Measurements from ENCODE around the gene SDCCAG8. TPM values are rescaled to one million over a fixed set of nuclear protein-coding genes. Genes with fewer than 3 reads are reported as not detected.

Gene SDCCAG8
- polyA plus RNA-seq, 3 donors = 33.2 to 34.4 (median 33.4) TPM

DNA sequence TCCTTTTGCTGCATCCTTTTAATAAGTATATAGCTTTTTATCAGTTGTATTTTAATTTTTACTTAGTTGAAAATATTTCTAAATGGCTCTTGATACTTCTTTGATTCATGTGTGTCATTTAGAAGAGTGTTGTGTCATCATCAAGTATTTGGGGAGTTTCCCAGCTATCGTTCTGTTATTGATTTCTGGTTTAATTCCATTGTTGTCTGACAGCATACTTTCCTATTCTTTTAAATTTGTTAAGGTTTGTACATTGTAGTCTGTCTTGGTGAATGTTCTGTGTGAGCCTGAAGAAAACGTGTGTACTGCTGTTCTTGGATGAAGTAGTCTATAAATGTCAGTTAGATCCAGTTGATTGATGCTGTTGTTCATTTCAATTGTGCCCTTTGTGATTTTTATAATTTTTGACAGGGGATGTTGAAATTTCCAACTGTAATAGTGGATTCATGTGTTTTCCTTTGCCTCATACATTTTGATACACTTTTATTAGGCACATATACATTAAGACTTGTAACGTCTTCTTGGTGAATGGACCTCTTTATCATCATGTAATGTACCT, 24.8 kb downstream of the SDCCAG8 start:
- intact Hi-C loops (cut with micrococcal nuclease) = loop anchor here in 1 of 2 donors (10.0 kb wide), 1 partner anchor 194 kb away; no protein-coding TSS in a partner anchor
- no peaks in the 10 kb centered on the region for H3K9me3 ChIP-seq (replicated peaks in 1 of 2; ENCODE audit: control insufficient read depth in 1 of 2, insufficient read depth in 1 of 2, low read length in 2 of 2)
- TF ChIP-seq, protein P1, sequence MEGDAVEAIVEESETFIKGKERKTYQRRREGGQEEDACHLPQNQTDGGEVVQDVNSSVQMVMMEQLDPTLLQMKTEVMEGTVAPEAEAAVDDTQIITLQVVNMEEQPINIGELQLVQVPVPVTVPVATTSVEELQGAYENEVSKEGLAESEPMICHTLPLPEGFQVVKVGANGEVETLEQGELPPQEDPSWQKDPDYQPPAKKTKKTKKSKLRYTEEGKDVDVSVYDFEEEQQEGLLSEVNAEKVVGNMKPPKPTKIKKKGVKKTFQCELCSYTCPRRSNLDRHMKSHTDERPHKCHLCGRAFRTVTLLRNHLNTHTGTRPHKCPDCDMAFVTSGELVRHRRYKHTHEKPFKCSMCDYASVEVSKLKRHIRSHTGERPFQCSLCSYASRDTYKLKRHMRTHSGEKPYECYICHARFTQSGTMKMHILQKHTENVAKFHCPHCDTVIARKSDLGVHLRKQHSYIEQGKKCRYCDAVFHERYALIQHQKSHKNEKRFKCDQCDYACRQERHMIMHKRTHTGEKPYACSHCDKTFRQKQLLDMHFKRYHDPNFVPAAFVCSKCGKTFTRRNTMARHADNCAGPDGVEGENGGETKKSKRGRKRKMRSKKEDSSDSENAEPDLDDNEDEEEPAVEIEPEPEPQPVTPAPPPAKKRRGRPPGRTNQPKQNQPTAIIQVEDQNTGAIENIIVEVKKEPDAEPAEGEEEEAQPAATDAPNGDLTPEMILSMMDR (IDR thresholded peaks at IDR 0.05) = no peak
- H3K4me2 ChIP-seq (replicated peaks; ENCODE audit: extremely low read depth, low read length, poor library complexity, severe bottlenecking) = no peak overlapping the region
- peaks cover 0 to 4% (median 0%) of the 10 kb centered on the region in 7 donors for H3K9me3 Mint-ChIP-seq
- no peak for DNase-seq
- H3K36me3 ChIP-seq (replicated peaks in 1 of 2; ENCODE audit: control insufficient read depth in 1 of 2, insufficient read depth in 2 of 2, low read length in 2 of 2) = peaks cover 16 to 54% of the 10 kb centered on the region in 2 donors
- no peaks in the 10 kb centered on the region for H4K20me1 ChIP-seq (ENCODE audit: insufficient read depth, low read length)
- H3K4me3 ChIP-seq (replicated peaks in 1 of 3; ENCODE audit: low read depth in 2 of 3, low read length in 3 of 3) = no peak overlapping the region
- H3K4me3 Mint-ChIP-seq = no peak overlapping the region
- peaks cover 16 to 20% of the 10 kb centered on the region in 2 donors for H3K4me1 ChIP-seq (ENCODE audit: control insufficient read depth in 1 of 2, insufficient read depth in 2 of 2, low read length in 2 of 2)
- H2AFZ ChIP-seq (ENCODE audit: insufficient read depth, low read depth, low read length, poor library complexity, severe bottlenecking) = no peak overlapping the region
- peaks cover 16% of the 10 kb centered on the region for H3K4me1 Mint-ChIP-seq
- peak overlapping the region in 1 of 7 donors; percentile 6 for H3K27ac Mint-ChIP-seq
- peaks cover 40 to 47% of the 10 kb centered on the region in 2 donors for H3K36me3 Mint-ChIP-seq
- H3K27ac ChIP-seq (ENCODE audit: low read depth in 1 of 2, low read length in 2 of 2) = no peak overlapping the region
- H3K9ac ChIP-seq (ENCODE audit: insufficient read depth, low read length, poor library complexity, severe bottlenecking) = no peak overlapping the region
- peaks cover 8% of the 10 kb centered on the region for H3K79me2 ChIP-seq (ENCODE audit: insufficient read depth, low read length)
- 83% methylated on average over 1 of the region's 3 CpGs for WGBS (ENCODE audit: insufficient coverage)
- H3K27me3 Mint-ChIP-seq (ENCODE audit: low read depth in 3 of 3) = no peaks in the 10 kb centered on the region
- H3K27me3 ChIP-seq (ENCODE audit: control insufficient read depth in 2 of 2, insufficient read depth in 2 of 2, low read length in 2 of 2) = no peaks in the 10 kb centered on the region

DNA sequence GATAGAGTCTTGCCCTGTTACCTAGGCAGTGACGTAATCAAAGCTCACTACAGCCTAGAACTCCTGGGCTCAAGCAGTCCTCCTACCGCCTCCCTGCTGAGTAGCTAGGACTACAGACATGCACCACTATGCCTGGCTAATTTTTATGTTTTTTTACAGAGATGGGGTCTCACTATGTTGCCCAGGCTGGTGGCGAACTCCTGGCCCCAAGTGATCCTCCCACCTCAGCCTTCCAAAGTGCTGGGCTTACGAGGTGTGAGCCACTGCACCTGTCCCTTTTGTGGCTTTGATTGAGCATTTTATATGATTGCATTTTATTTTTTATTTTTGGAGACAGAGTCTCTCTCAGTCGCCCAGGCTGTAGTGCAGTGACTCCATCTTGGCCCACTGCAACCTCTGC, 25.8 kb downstream of the SDCCAG8 start:
- Histone ChIP-seq H3K4me2 (replicated peaks; ENCODE audit: extremely low read depth, low read length, poor library complexity, severe bottlenecking) (no peak overlapping the region), H3K9ac (ENCODE audit: insufficient read depth, low read length, poor library complexity, severe bottlenecking) (no peak overlapping the region), H4K20me1 (ENCODE audit: insufficient read depth, low read length) (no peaks in the 10 kb centered on the region), H3K36me3 (replicated peaks in 1 of 2; ENCODE audit: control insufficient read depth in 1 of 2, insufficient read depth in 2 of 2, low read length in 2 of 2) (peaks cover 9 to 44% of the 10 kb centered on the region in 2 donors), H3K9me3 (replicated peaks in 1 of 2; ENCODE audit: control insufficient read depth in 1 of 2, insufficient read depth in 1 of 2, low read length in 2 of 2) (no peaks in the 10 kb centered on the region), H3K79me2 (ENCODE audit: insufficient read depth, low read length) (peaks cover 8% of the 10 kb centered on the region), H2AFZ (ENCODE audit: insufficient read depth, low read depth, low read length, poor library complexity, severe bottlenecking) (no peak overlapping the region), H3K27me3 (ENCODE audit: control insufficient read depth in 2 of 2, insufficient read depth in 2 of 2, low read length in 2 of 2) (no peaks in the 10 kb centered on the region), H3K4me3 (replicated peaks in 1 of 3; ENCODE audit: low read depth in 2 of 3, low read length in 3 of 3) (no peak overlapping the region), H3K4me1 (ENCODE audit: control insufficient read depth in 1 of 2, insufficient read depth in 2 of 2, low read length in 2 of 2) (peaks cover 26 to 30% of the 10 kb centered on the region in 2 donors), H3K27ac (ENCODE audit: low read depth in 1 of 2, low read length in 2 of 2) (no peak overlapping the region)
- Mint-ChIP-seq H3K27ac (no peak overlapping the region), H3K4me3 (no peak overlapping the region), H3K27me3 (ENCODE audit: low read depth in 3 of 3) (no peaks in the 10 kb centered on the region), H3K9me3 (peaks cover 0 to 4% (median 0%) of the 10 kb centered on the region in 7 donors), H3K4me1 (peaks cover 27% of the 10 kb centered on the region), H3K36me3 (peaks cover 35 to 44% of the 10 kb centered on the region in 2 donors)
- TF ChIP-seq, protein P1 (IDR thresholded peaks at IDR 0.05) = no peak
- 100% methylated on average over 1 of the region's 5 CpGs for WGBS (ENCODE audit: insufficient coverage)
- DNase-seq = no peak
- intact Hi-C loops (cut with micrococcal nuclease) = loop anchor here in 1 of 2 donors (10.0 kb wide), 1 partner anchor 193 kb away; no protein-coding TSS in a partner anchor

All from CD14-positive monocyte (primary cell).